IMR-90 (cell line): ENCODE measurements around the gene CSNK1G2. TPM values are rescaled to one million over a fixed set of nuclear protein-coding genes. Genes with fewer than 3 reads are reported as not detected.

ENCODE experiments used
- ATAC-seq: fragments of 200-7000 bp; cut with Tn5 transposase; 2 replicates; pipeline ENCODE4 v1.9.1; 2020; ENCODE audit warnings: low read depth, mild to moderate bottlenecking, moderate library complexity
- BruUV-seq: library from RNA; stranded (reverse); fragments of 400-500 nt; replicated peaks from 2 replicates; lab custom pipeline; 2021; lab: Mats Ljungman, UMichigan
- CTCF ChIA-PET: fragments of 300-600 bp; formaldehyde crosslinking; extraction: SDS; loops from one replicate; lab custom pipeline; 2021; ENCODE audit warnings: antibody characterized with exemption; lab: Yijun Ruan, JAX
- POLR2A ChIA-PET: fragments of 300-600 bp; sonication (Branson Sonifier 250); formaldehyde crosslinking; loops from one replicate; lab custom pipeline; 2022; ENCODE audit warnings: antibody characterized with exemption; ENCODE audit not compliant: unreplicated experiment; lab: Charles Lee
- DNase-seq: peaks from one replicate; pipeline ENCODE4 v3.0.0; 2013
- H2AFZ ChIP-seq: replicated peaks from 2 replicates; pipeline ENCODE3; 2013; ENCODE audit warnings: low read length, mild to moderate bottlenecking; ENCODE audit not compliant: poor library complexity
- H2AK5ac ChIP-seq: 2 replicates; pipeline ENCODE4 v1.6.1; 2013; ENCODE audit warnings: low read depth, low read length, inconsistent platforms
- H2AK9ac ChIP-seq: replicated peaks from 2 replicates; pipeline ENCODE3; 2013; ENCODE audit warnings: mild to moderate bottlenecking, low read depth, low read length, moderate library complexity; ENCODE audit not compliant: poor library complexity
- H2BK120ac ChIP-seq: 2 replicates; pipeline ENCODE4 v1.6.1; 2013; ENCODE audit warnings: low read depth, low read length, inconsistent platforms
- H2BK15ac ChIP-seq: 3 replicates; pipeline ENCODE4 v1.6.1; 2013; ENCODE audit warnings: low read depth, low read length, inconsistent platforms
- H2BK20ac ChIP-seq: 2 replicates; pipeline ENCODE4 v1.6.1; 2013; ENCODE audit warnings: low read depth, mild to moderate bottlenecking, inconsistent platforms, low read length, moderate library complexity
- H2BK5ac ChIP-seq: 2 replicates; pipeline ENCODE4 v1.6.1; 2013; ENCODE audit warnings: mild to moderate bottlenecking, low read depth, low read length, inconsistent platforms; ENCODE audit not compliant: poor library complexity, severe bottlenecking
- H3K14ac ChIP-seq: replicated peaks from 2 replicates; pipeline ENCODE4 v1.6.1; 2013; ENCODE audit warnings: low read depth, low read length, inconsistent platforms
- H3K18ac ChIP-seq: 2 replicates; pipeline ENCODE4 v1.6.1; 2013; ENCODE audit warnings: low read depth, low read length, control low read depth
- H3K23ac ChIP-seq: 2 replicates; pipeline ENCODE4 v1.6.1; 2013; ENCODE audit warnings: low read depth, low read length, inconsistent platforms
- H3K27ac ChIP-seq: 2 replicates; pipeline ENCODE4 v1.5.1; 2013; ENCODE audit warnings: mild to moderate bottlenecking, control low read depth, low read length; ENCODE audit not compliant: insufficient read depth
- H3K27me3 ChIP-seq: 2 replicates; pipeline ENCODE4 v1.6.1; 2013; ENCODE audit warnings: low read length; ENCODE audit not compliant: control insufficient read depth, insufficient read depth
- H3K36me3 ChIP-seq: 2 replicates; pipeline ENCODE4 v1.6.1; 2013; ENCODE audit warnings: low read length, mixed read lengths; ENCODE audit not compliant: control insufficient read depth, insufficient read depth
- H3K4ac ChIP-seq: 2 replicates; pipeline ENCODE4 v1.6.1; 2013; ENCODE audit warnings: low read depth, low read length, inconsistent platforms
- H3K4me1 ChIP-seq: 2 replicates; pipeline ENCODE4 v1.6.1; 2013; ENCODE audit warnings: low read length, mixed read lengths; ENCODE audit not compliant: control insufficient read depth, insufficient read depth
- H3K4me2 ChIP-seq: 2 replicates; pipeline ENCODE4 v1.6.1; 2013; ENCODE audit warnings: low read depth, mild to moderate bottlenecking, control low read depth, low read length, moderate library complexity
- H3K4me3 ChIP-seq: 2 replicates; pipeline ENCODE4 v1.5.1; 2013; ENCODE audit warnings: low read depth, mild to moderate bottlenecking, control low read depth, low read length, moderate library complexity; ENCODE audit not compliant: insufficient read depth
- H3K56ac ChIP-seq: 2 replicates; pipeline ENCODE4 v1.6.1; 2013; ENCODE audit warnings: low read length, inconsistent platforms; ENCODE audit not compliant: insufficient read depth; ENCODE audit errors: extremely low read depth
- H3K79me1 ChIP-seq, 2 experiments: 2 replicates each; pipeline ENCODE4 v1.6.1; 2013; ENCODE audit warnings: low read length in 2 of 2, inconsistent platforms in 1 of 2, low read depth in 1 of 2
- H3K9ac ChIP-seq: 2 replicates; pipeline ENCODE4 v1.6.1; 2013; ENCODE audit warnings: low read depth, low read length, control low read depth
- H3K9me1 ChIP-seq: 2 replicates; pipeline ENCODE4 v1.6.1; 2013; ENCODE audit warnings: low read length, inconsistent platforms; ENCODE audit not compliant: insufficient read depth
- H3K9me3 ChIP-seq: 2 replicates; pipeline ENCODE4 v1.6.1; 2013; ENCODE audit warnings: low read length; ENCODE audit not compliant: control insufficient read depth, insufficient read depth
- H4K20me1 ChIP-seq: 2 replicates; pipeline ENCODE4 v1.6.1; 2013; ENCODE audit warnings: low read length, inconsistent platforms; ENCODE audit not compliant: insufficient read depth
- H4K5ac ChIP-seq: 2 replicates; pipeline ENCODE4 v1.6.1; 2013; ENCODE audit warnings: mild to moderate bottlenecking, low read depth, low read length, control low read depth
- H4K8ac ChIP-seq, 2 experiments: 2 replicates each; pipeline ENCODE4 v1.6.1; 2013; ENCODE audit warnings: low read depth in 2 of 2, low read length in 2 of 2, control low read depth in 1 of 2, inconsistent platforms in 1 of 2
- H4K91ac ChIP-seq: 2 replicates; pipeline ENCODE4 v1.6.1; 2013; ENCODE audit warnings: low read depth, low read length, inconsistent platforms; ENCODE audit not compliant: insufficient read depth
- CHD1 ChIP-seq: IDR thresholded peaks from 2 replicates; pipeline ENCODE4 v1.6.1; 2012; ENCODE audit warnings: low read depth, low read length, improper control_type of control experiment
- WGBS, 2 experiments: methylation state at CpG; one replicate each; pipeline versions ENCODE4 v1.1.5 to v1.1.7; 2013; ENCODE audit warnings: missing lambda C conversion rate in 2 of 2; ENCODE audit not compliant: insufficient read length in 1 of 2; ENCODE audit errors: extremely low coverage in 2 of 2; 5-methylcytosine and 5-hydroxymethylcytosine counted together
- dilution Hi-C: fragments of 300-500 bp; cut with HindIII; formaldehyde crosslinking; loops from one replicate; pipeline ENCODE4 v1.14.3; 2018; ENCODE audit warnings: low sequenced_read_pairs; ENCODE audit not compliant: unreplicated experiment
- in situ Hi-C: fragments of 300-500 bp; cut with MboI; formaldehyde crosslinking; loops from 3 replicates; pipeline ENCODE4 v1.14.3; 2019; ENCODE audit warnings: low sequenced_read_pairs, inconsistent platforms, mixed read lengths
- intact Hi-C: fragments of 100-400 bp; cut with micrococcal nuclease; formaldehyde crosslinking; loops from 2 replicates; pipeline ENCODE4 v1.10.0; 2022
- polyA plus RNA-seq, 3 experiments: library from polyadenylated mRNA; depleted of rRNA; stranded (reverse); fragments of >200 nt; gene quantifications; 2 replicates each; pipeline ENCODE4 v1.2.3, GENCODE V29; 2012; ENCODE audit warnings: low replicate concordance in 1 of 3
- total RNA-seq: library from RNA; depleted of rRNA; stranded (reverse); fragments of >200 nt; gene quantifications from 2 replicates; pipeline ENCODE4 v1.2.3, GENCODE V29; 2012

CSNK1G2 gene
- total and polyA plus RNA-seq, 2 of the 4 experiments (the other 2 are of a cell fraction) = 38.0 to 96.3 TPM

GRCh38 chr19:1906985-1907562 is 33.9 kb upstream of the CSNK1G2 start:
- Histone ChIP-seq H3K4me1 (peaks cover 10% of the 10 kb centered on the region), H4K91ac (no peak overlapping the region), H3K36me3 (peaks cover 2% of the 10 kb centered on the region; the same call in 1 of the 2 replicates), H3K9me3 (no peaks in the 10 kb centered on the region), H3K27me3 (no peaks in the 10 kb centered on the region), H3K9me1 (peaks cover 13% of the 10 kb centered on the region; the same call in 1 of the 2 replicates), H4K20me1 (peaks cover 37% of the 10 kb centered on the region), H2BK15ac (no peak overlapping the region), H3K18ac (no peak overlapping the region), H3K4me3 (no peak overlapping the region), H3K14ac (no peak overlapping the region), H3K23ac (no peak overlapping the region), H3K4me2 (no peak overlapping the region), H2BK20ac (no peak overlapping the region), H3K4ac (no peak overlapping the region), H3K9ac (no peak overlapping the region), H3K56ac (no peak overlapping the region), H2AFZ (no peak overlapping the region), H4K5ac (no peak overlapping the region), H3K79me1 (peaks cover 17 to 58% of the 10 kb centered on the region in 2 experiments), H2AK5ac (no peak overlapping the region), H3K27ac (no peak overlapping the region), H2AK9ac (no peak overlapping the region), H2BK5ac (no peak overlapping the region), H2BK120ac (no peak overlapping the region), H4K8ac (no peak overlapping the region)
- in situ Hi-C loops (no loop called here), intact Hi-C loops (no loop called here), dilution Hi-C loops (no loop called here)
- ChIA-PET POLR2A (no interaction called here), CTCF (interaction anchor here (0.6 kb wide), 1 partner anchor 247 kb away, joined by 5 read pairs; no protein-coding TSS in a partner anchor)
- no TSS peak for BruUV-seq
- WGBS, 2 experiments = 100% methylated on average over 1 of the region's 10 CpGs; no CpG with 5 or more reads in 1 of the 2 experiments
- TF ChIP-seq CHD1 = no peak
- no peak for DNase-seq
- ATAC-seq = no peak
